HepG2 (cell line): Measurements from ENCODE around the gene SLCO2A1. TPM values are rescaled to one million over a fixed set of nuclear protein-coding genes. Genes with fewer than 3 reads are reported as not detected.

Experiments
- ATAC-seq: fragments of 200-7000 bp; cut with Tn5 transposase; 3 replicates; pipeline ENCODE4 v1.9.1; 2020; ENCODE audit warnings: mild to moderate bottlenecking, moderate library complexity
- BruUV-seq: library from RNA; stranded (reverse); fragments of 400-500 nt; replicated peaks from 2 replicates; lab custom pipeline; 2021; lab: Mats Ljungman, UMichigan
- CTCF ChIA-PET: fragments of 300-600 bp; formaldehyde crosslinking; extraction: SDS; loops from one replicate; lab custom pipeline; 2021; ENCODE audit warnings: low total read pairs, inconsistent platforms, low intra/inter-chr PET ratio; lab: Yijun Ruan, JAX
- POLR2A ChIA-PET: fragments of 350-600 bp; sonication (Branson Sonifier 250); formaldehyde crosslinking; loops from one replicate; lab custom pipeline; 2020; ENCODE audit warnings: antibody characterized with exemption, inconsistent platforms; lab: Yijun Ruan, JAX
- DNase-seq: peaks from one replicate; pipeline ENCODE4 v3.0.0-alpha.2; 2015; ENCODE audit warnings: low spot score
- FAIRE-seq: peaks from 3 replicates; lab custom pipeline; 2011; peaks lifted over from hg19 to GRCh38; lab: Jason Lieb, UNC
- H2AFZ ChIP-seq: one replicate; pipeline ENCODE4 v1.6.1; 2011; ENCODE audit warnings: low read length, inconsistent platforms
- H3K27ac ChIP-seq: fragments of 300-600 bp; 3 replicates; pipeline ENCODE4 v1.8.0; 2011; ENCODE audit warnings: mixed run types, mild to moderate bottlenecking, mixed read lengths, low read length, inconsistent platforms; ENCODE audit not compliant: insufficient read depth; ENCODE audit errors: extremely low read length
- H3K27me3 ChIP-seq, 2 experiments: fragments of 200-600 bp in 1 of 2; 2 replicates in 1 of 2; 3 replicates in 1 of 2; pipeline versions ENCODE4 v1.6.0 to v1.8.0; 2011; ENCODE audit warnings: low read length in 2 of 2, mild to moderate bottlenecking in 2 of 2, moderate library complexity in 2 of 2, inconsistent platforms in 1 of 2; ENCODE audit not compliant: insufficient read depth in 2 of 2, control insufficient read depth in 1 of 2
- H3K36me3 ChIP-seq, 2 experiments: fragments of 200-600 bp in 1 of 2; replicated peaks in 1 of 2; 2 replicates in 1 of 2; 3 replicates in 1 of 2; pipeline versions ENCODE4 v1.5.1 to v1.8.0; 2011; ENCODE audit warnings: low read length in 2 of 2, inconsistent platforms in 1 of 2; ENCODE audit not compliant: insufficient read depth in 2 of 2, control insufficient read depth in 1 of 2
- H3K4me1 ChIP-seq: 2 replicates; pipeline ENCODE4 v1.5.1; 2012; ENCODE audit warnings: low read length, inconsistent platforms; ENCODE audit not compliant: insufficient read depth
- H3K4me2 ChIP-seq: 2 replicates; pipeline ENCODE4 v1.6.0; 2011; ENCODE audit warnings: low read depth, low read length, inconsistent platforms
- H3K4me3 ChIP-seq, 3 experiments: fragments of 200-600 bp in 1 of 3; sonication (generic), shearing (Covaris generic) in 1 of 3; replicated peaks in 1 of 3; 2 replicates each; pipeline ENCODE4 v1.5.1; 2011 to 2016; ENCODE audit warnings: low read length in 3 of 3, inconsistent platforms in 2 of 3, low read depth in 2 of 3, mild to moderate bottlenecking in 2 of 3, control low read depth in 1 of 3, mixed read lengths in 1 of 3; ENCODE audit not compliant: insufficient read depth in 1 of 3
- H3K79me2 ChIP-seq: one replicate; pipeline ENCODE4 v1.6.1; 2011; ENCODE audit warnings: low read length, inconsistent platforms; ENCODE audit not compliant: insufficient read depth
- H3K9ac ChIP-seq: 2 replicates; pipeline ENCODE4 v1.6.0; 2011; ENCODE audit warnings: mild to moderate bottlenecking, low read depth, low read length, inconsistent platforms; ENCODE audit not compliant: insufficient read depth
- H3K9me3 ChIP-seq: 2 replicates; pipeline ENCODE4 v1.5.1; 2012; ENCODE audit warnings: mild to moderate bottlenecking, low read length
- H4K20me1 ChIP-seq: 2 replicates; pipeline ENCODE4 v1.6.0; 2011; ENCODE audit warnings: inconsistent platforms, mild to moderate bottlenecking, low read length, moderate library complexity; ENCODE audit not compliant: insufficient read depth
- ARNT2 ChIP-seq: sonication (generic); formaldehyde crosslinking; IDR thresholded peaks from 2 replicates; pipeline ENCODE4 v1.8.0; 2022; ENCODE audit warnings: mild to moderate bottlenecking, low read depth, missing genetic modification reagents, moderate library complexity
- ATAD3A ChIP-seq: sonication (generic); formaldehyde crosslinking; IDR thresholded peaks from 2 replicates; pipeline ENCODE4 v1.4.0; 2020; ENCODE audit warnings: missing genetic modification reagents
- ATRX ChIP-seq: sonication (generic); formaldehyde crosslinking; IDR thresholded peaks from 2 replicates; pipeline ENCODE4 v1.4.0; 2020; ENCODE audit warnings: missing genetic modification reagents, borderline replicate concordance
- CTCF ChIP-seq: sonication (generic); formaldehyde crosslinking; IDR thresholded peaks from 2 replicates; pipeline ENCODE4 v1.5.0; 2020; ENCODE audit warnings: mild to moderate bottlenecking, missing genetic modification reagents, moderate library complexity
- MTF2 ChIP-seq: sonication (generic); formaldehyde crosslinking; IDR thresholded peaks from 2 replicates; pipeline ENCODE4 v1.5.0; 2020; ENCODE audit warnings: missing genetic modification reagents, borderline replicate concordance
- NCOA1 ChIP-seq: sonication (generic); formaldehyde crosslinking; IDR thresholded peaks from 2 replicates; pipeline ENCODE4 v1.9.0; 2021; ENCODE audit warnings: missing genetic modification reagents
- NONO ChIP-seq, 2 experiments: fragments of 450-650 bp in 1 of 2; sonication (generic) in 1 of 2; formaldehyde crosslinking in 1 of 2; IDR thresholded peaks in 1 of 2; conservative IDR thresholded peaks in 1 of 2; 2 replicates each; pipeline versions ENCODE4 v1.6.1 to v1.8.0; 2017 to 2022; ENCODE audit warnings: mild to moderate bottlenecking in 1 of 2, missing genetic modification reagents in 1 of 2, moderate library complexity in 1 of 2
- PLSCR1 ChIP-seq: sonication (generic); formaldehyde crosslinking; IDR thresholded peaks from 2 replicates; pipeline ENCODE4 v1.5.0; 2020; ENCODE audit warnings: missing genetic modification reagents, mild to moderate bottlenecking, borderline replicate concordance
- RAD21 ChIP-seq: fragments of 450-650 bp; formaldehyde crosslinking; IDR thresholded peaks from 2 replicates; pipeline ENCODE4 v1.5.0; 2020; ENCODE audit warnings: mild to moderate bottlenecking
- SALL2 ChIP-seq: sonication (generic); formaldehyde crosslinking; IDR thresholded peaks from 2 replicates; pipeline ENCODE4 v1.8.1; 2023; ENCODE audit warnings: mild to moderate bottlenecking, missing genetic modification reagents, inconsistent platforms
- SOX6 ChIP-seq, 2 experiments: fragments of 450-650 bp in 1 of 2; sonication (generic) in 1 of 2; formaldehyde crosslinking in 1 of 2; IDR thresholded peaks; 2 replicates each; pipeline versions ENCODE4 v1.4.0 to v1.6.1; 2017 to 2020; ENCODE audit warnings: antibody characterized with exemption in 1 of 2, mild to moderate bottlenecking in 1 of 2, missing genetic modification reagents in 1 of 2
- THAP7 ChIP-seq: sonication (generic); formaldehyde crosslinking; IDR thresholded peaks from 2 replicates; pipeline ENCODE4 v1.8.1; 2023; ENCODE audit warnings: mild to moderate bottlenecking, missing genetic modification reagents
- YY1 ChIP-seq: IDR thresholded peaks from 2 replicates; pipeline ENCODE4 v1.6.1; 2011; ENCODE audit warnings: low read length, low read depth, moderate library complexity, mild to moderate bottlenecking; ENCODE audit not compliant: insufficient read depth, insufficient replicate concordance
- ZFP36L2 ChIP-seq: sonication (generic); formaldehyde crosslinking; IDR thresholded peaks from 2 replicates; pipeline ENCODE4 v1.4.0; 2020; ENCODE audit warnings: missing genetic modification reagents
- ZIK1 ChIP-seq: sonication (generic); formaldehyde crosslinking; IDR thresholded peaks from 2 replicates; pipeline ENCODE4 v1.5.0; 2020; ENCODE audit warnings: mild to moderate bottlenecking, low read depth, missing genetic modification reagents, borderline replicate concordance
- ZNF274 ChIP-seq: sonication (generic); formaldehyde crosslinking; IDR thresholded peaks from 2 replicates; pipeline ENCODE4 v1.5.1; 2020; ENCODE audit warnings: mild to moderate bottlenecking, missing genetic modification reagents
- ZNF335 ChIP-seq: sonication (generic); formaldehyde crosslinking; IDR thresholded peaks from 2 replicates; pipeline ENCODE4 v1.4.0; 2020; ENCODE audit warnings: missing genetic modification reagents
- ZNF431 ChIP-seq: sonication (generic); formaldehyde crosslinking; IDR thresholded peaks from 2 replicates; pipeline ENCODE4 v1.9.0; 2022; ENCODE audit warnings: missing genetic modification reagents, low read depth, mild to moderate bottlenecking, borderline replicate concordance
- ZNF460 ChIP-seq: sonication (generic); formaldehyde crosslinking; IDR thresholded peaks from 2 replicates; pipeline ENCODE4 v1.5.1; 2020; ENCODE audit warnings: missing genetic modification reagents, mild to moderate bottlenecking, borderline replicate concordance
- ZNF703 ChIP-seq: sonication (generic); formaldehyde crosslinking; IDR thresholded peaks from 2 replicates; pipeline ENCODE4 v1.5.1; 2020; ENCODE audit warnings: missing genetic modification reagents, mild to moderate bottlenecking, moderate library complexity, borderline replicate concordance
- ZNF709 ChIP-seq: sonication (generic); formaldehyde crosslinking; IDR thresholded peaks from 2 replicates; pipeline ENCODE4 v1.5.0; 2020; ENCODE audit warnings: mild to moderate bottlenecking, missing genetic modification reagents
- ZNF841 ChIP-seq: sonication (generic); formaldehyde crosslinking; IDR thresholded peaks from 2 replicates; pipeline ENCODE4 v1.8.1; 2023; ENCODE audit warnings: missing genetic modification reagents, borderline replicate concordance
- WGBS: methylation state at CpG from one replicate; pipeline ENCODE4 v1.1.6; 2017; ENCODE audit warnings: low lambda C conversion rate; 5-methylcytosine and 5-hydroxymethylcytosine counted together
- in situ Hi-C: cut with HindIII; loops from 2 replicates; pipeline ENCODE4 v1.10.0; 2017; ENCODE audit warnings: low pct_unique_long_range_greater_than_20kb; ENCODE audit not compliant: extremely low pct_ligation_motif_present
- intact Hi-C: fragments of 100-400 bp; cut with micrococcal nuclease; formaldehyde crosslinking; loops from one replicate; pipeline ENCODE4 v1.10.0; 2022; ENCODE audit not compliant: unreplicated experiment
- polyA plus RNA-seq, 8 experiments: library from polyadenylated mRNA; depleted of rRNA in 3 of 8; stranded (reverse) in 7 of 8; unstranded in 1 of 8; fragments of >200 nt; fragmentation: Illumina TruSeq in 4 of 8; extraction: Trizol in 4 of 8; gene quantifications; 2 replicates each; pipeline versions ENCODE4 v1.2.1 to v1.2.3, GENCODE V29; 2011 to 2016; ENCODE audit warnings: low read depth in 4 of 8, missing spikeins in 1 of 8, mixed read lengths in 1 of 8; ENCODE audit not compliant: insufficient read depth in 1 of 8
- total RNA-seq, 5 experiments: library from RNA; depleted of rRNA; stranded (reverse); fragments of >200 nt; fragmentation: Illumina TruSeq; extraction: Trizol; gene quantifications; 2 replicates each; pipeline ENCODE4 v1.2.3, GENCODE V29; 2016; ENCODE audit warnings: low read depth in 1 of 5

The SLCO2A1 gene
- total and polyA plus RNA-seq, 2 of the 13 experiments (the other 11 are each of a cell fraction or from before 2014, with no cell fraction given) = 0.04 TPM; not detected in 1

GRCh38 chr3:133927540-133928066, 102.1 kb downstream of the SLCO2A1 start:
- Histone ChIP-seq H3K27ac (no peak overlapping the region), H3K9me3 (no peaks in the 10 kb centered on the region), H3K4me2 (peak overlapping the region; percentile 70), H3K36me3 (no peaks in the 10 kb centered on the region), H4K20me1 (no peaks in the 10 kb centered on the region), H3K4me1 (peaks cover 11% of the 10 kb centered on the region), H3K4me3 (peak overlapping the region; percentile 42 to 72 (median 51); a peak in 5 of 6 replicates), H3K79me2 (no peaks in the 10 kb centered on the region), H3K27me3 (peaks cover 1 to 42% of the 10 kb centered on the region in 2 experiments; a peak in 4 of 5 replicates), H3K9ac (no peak overlapping the region), H2AFZ (no peak overlapping the region)
- intact Hi-C loops = loop anchor here (1.0 kb wide), 1 partner anchor 108 kb away; no protein-coding TSS in a partner anchor
- ChIA-PET CTCF (interaction anchor here (1.8 kb wide), 1 partner anchor 109 kb away, joined by 9 read pairs; no protein-coding TSS in a partner anchor), POLR2A (no interaction called here)
- BruUV-seq = no TSS peak
- in situ Hi-C loops = no loop called here
- no peak for FAIRE-seq
- whole genome bisulfite sequencing = 11% methylated on average over 21 of the region's 51 CpGs
- peak; percentile 83 for ATAC-seq
- no peak for DNase-seq
- TF ChIP-seq ATRX (no peak), PLSCR1 (no peak), MTF2 (no peak), NONO (IDR thresholded peaks at IDR 0.05) (no peak), NONO (CRISPR knock-in tag; conservative IDR thresholded peaks at IDR 0.05) (no peak), ZNF460 (CRISPR knock-in tag) (no peak), ZIK1 (CRISPR knock-in tag) (0 out of 2 replicates have a peak, but pooled peaks have one; percentile 5), ZNF431 (CRISPR knock-in tag) (no peak), ZNF335 (CRISPR knock-in tag) (no peak), SOX6 (IDR thresholded peaks at IDR 0.05) (no peak), SOX6 (CRISPR knock-in tag; IDR thresholded peaks at IDR 0.05) (no peak), ARNT2 (CRISPR knock-in tag) (no peak), ZNF841 (CRISPR knock-in tag) (no peak), THAP7 (CRISPR knock-in tag) (no peak), RAD21 (CRISPR knock-in tag) (peak; percentile 68), ZNF709 (no peak), ZNF274 (CRISPR knock-in tag) (no peak), SALL2 (CRISPR knock-in tag) (no peak), NCOA1 (CRISPR knock-in tag) (no peak), ZFP36L2 (CRISPR knock-in tag) (no peak), YY1 (peak; percentile 55), ZNF703 (no peak), CTCF (CRISPR knock-in tag) (peak; percentile 56), ATAD3A (CRISPR knock-in tag) (no peak)
